Neural crest cell (in vitro differentiated cells): ENCODE results near the gene BTNL8. TPM values are rescaled to one million over a fixed set of nuclear protein-coding genes. Genes with fewer than 3 reads are reported as not detected.

Source experiments
- DNase-seq: peaks from one replicate; pipeline ENCODE4 v3.0.0; 2021; ENCODE audit warnings: low read depth, mixed read lengths, low spot score
- H3K27ac Mint-ChIP-seq: one replicate; pipeline ENCODE4 v1.8.0; 2021; ENCODE audit warnings: mild to moderate bottlenecking, mixed read lengths; ENCODE audit not compliant: unreplicated experiment
- H3K27me3 Mint-ChIP-seq: 2 replicates; pipeline ENCODE4 v1.8.0; 2021; ENCODE audit warnings: low read depth, mild to moderate bottlenecking, mixed read lengths
- H3K36me3 Mint-ChIP-seq: 2 replicates; pipeline ENCODE4 v1.8.0; 2021; ENCODE audit warnings: low read depth, mild to moderate bottlenecking, mixed read lengths
- H3K4me1 Mint-ChIP-seq: 2 replicates; pipeline ENCODE4 v1.8.0; 2021; ENCODE audit warnings: mixed read lengths
- H3K4me3 Mint-ChIP-seq: one replicate; pipeline ENCODE4 v1.8.0; 2021; ENCODE audit warnings: mild to moderate bottlenecking, mixed read lengths
- H3K9me3 Mint-ChIP-seq: 2 replicates; pipeline ENCODE4 v1.8.0; 2021; ENCODE audit warnings: mixed read lengths
- total RNA-seq: library from RNA; stranded (reverse); gene quantifications from 2 replicates; pipeline ENCODE4 v1.2.1, GENCODE V29; 2021
- TF ChIP-seq, protein P1 (sequence below): fragments of 200-600 bp; sonication (generic); conservative IDR thresholded peaks from 2 replicates; pipeline ENCODE4 v1.5.0; 2021; ENCODE audit warnings: antibody characterized with exemption, mild to moderate bottlenecking

BTNL8 gene
- total RNA-seq, 1 donor from 2014 or later = not detected

DNA sequence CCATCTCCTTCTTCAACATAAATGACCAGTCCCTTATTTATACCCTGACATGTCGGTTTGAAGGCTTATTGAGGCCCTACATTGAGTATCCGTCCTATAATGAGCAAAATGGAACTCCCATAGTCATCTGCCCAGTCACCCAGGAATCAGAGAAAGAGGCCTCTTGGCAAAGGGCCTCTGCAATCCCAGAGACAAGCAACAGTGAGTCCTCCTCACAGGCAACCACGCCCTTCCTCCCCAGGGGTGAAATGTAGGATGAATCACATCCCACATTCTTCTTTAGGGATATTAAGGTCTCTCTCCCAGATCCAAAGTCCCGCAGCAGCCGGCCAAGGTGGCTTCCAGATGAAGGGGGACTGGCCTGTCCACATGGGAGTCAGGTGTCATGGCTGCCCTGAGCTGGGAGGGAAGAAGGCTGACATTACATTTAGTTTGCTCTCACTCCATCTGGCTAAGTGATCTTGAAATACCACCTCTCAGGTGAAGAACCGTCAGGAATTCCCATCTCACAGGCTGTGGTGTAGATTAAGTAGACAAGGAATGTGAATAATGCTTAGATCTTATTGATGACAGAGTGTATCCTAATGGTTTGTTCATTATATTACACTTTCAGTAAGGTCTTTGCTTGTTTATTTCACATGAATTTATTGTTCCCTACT lies 51.5 kb downstream of the BTNL8 start:
- Mint-ChIP-seq H3K27ac (no peak overlapping the region), H3K9me3 (no peaks in the 10 kb centered on the region), H3K36me3 (no peaks in the 10 kb centered on the region), H3K27me3 (peaks cover 22% of the 10 kb centered on the region), H3K4me1 (no peaks in the 10 kb centered on the region), H3K4me3 (no peak overlapping the region)
- DNase-seq = no peak
- TF ChIP-seq, protein P1, sequence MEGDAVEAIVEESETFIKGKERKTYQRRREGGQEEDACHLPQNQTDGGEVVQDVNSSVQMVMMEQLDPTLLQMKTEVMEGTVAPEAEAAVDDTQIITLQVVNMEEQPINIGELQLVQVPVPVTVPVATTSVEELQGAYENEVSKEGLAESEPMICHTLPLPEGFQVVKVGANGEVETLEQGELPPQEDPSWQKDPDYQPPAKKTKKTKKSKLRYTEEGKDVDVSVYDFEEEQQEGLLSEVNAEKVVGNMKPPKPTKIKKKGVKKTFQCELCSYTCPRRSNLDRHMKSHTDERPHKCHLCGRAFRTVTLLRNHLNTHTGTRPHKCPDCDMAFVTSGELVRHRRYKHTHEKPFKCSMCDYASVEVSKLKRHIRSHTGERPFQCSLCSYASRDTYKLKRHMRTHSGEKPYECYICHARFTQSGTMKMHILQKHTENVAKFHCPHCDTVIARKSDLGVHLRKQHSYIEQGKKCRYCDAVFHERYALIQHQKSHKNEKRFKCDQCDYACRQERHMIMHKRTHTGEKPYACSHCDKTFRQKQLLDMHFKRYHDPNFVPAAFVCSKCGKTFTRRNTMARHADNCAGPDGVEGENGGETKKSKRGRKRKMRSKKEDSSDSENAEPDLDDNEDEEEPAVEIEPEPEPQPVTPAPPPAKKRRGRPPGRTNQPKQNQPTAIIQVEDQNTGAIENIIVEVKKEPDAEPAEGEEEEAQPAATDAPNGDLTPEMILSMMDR = no peak

DNA sequence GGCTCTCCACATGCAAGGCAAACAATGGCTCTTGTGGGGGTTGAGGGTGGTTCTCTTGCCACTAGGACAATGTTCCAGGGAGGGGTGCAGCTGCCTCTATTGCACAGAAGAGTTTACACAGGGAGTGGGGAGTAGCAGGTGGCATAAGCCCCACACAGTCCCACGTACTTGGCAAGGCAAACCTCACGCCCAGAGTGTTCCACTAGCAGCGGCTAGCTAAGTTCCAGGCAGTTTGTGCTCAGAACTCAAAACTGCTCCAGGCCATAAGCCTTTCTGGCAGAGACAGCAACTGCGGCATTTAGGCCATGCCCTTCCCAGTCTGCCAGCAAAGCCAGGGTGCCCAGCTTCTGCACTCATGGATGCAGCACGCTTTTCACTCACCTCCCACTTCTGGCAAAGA lies 60.7 kb downstream of the BTNL8 start:
- H3K36me3 Mint-ChIP-seq = no peaks in the 10 kb centered on the region
- peaks cover 5% of the 10 kb centered on the region for H3K27me3 Mint-ChIP-seq
- no peak overlapping the region for H3K4me3 Mint-ChIP-seq
- no peaks in the 10 kb centered on the region for H3K9me3 Mint-ChIP-seq
- no peak for DNase-seq
- H3K4me1 Mint-ChIP-seq = no peaks in the 10 kb centered on the region
- TF ChIP-seq, protein P1 = no peak
- no peak overlapping the region for H3K27ac Mint-ChIP-seq

DNA sequence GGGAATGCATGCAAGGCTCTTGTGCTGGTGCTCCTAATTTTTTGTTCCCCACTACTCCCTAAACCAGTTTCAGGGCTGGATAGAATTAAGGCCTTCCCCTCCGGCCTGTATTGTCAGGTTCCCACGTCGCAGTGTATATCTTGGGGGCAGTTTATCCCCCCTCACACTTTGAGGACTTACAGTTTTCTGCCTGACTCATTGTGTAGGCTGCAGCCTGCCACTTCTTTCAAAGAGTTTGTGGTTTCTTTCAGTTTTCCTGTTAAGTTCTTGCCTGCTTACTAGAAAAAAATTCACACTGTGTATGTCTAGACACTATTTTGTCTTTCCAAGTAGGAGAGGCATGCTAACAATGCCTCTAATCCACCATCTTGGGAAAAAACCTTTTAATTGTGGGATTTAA lies 61.2 kb downstream of the BTNL8 start:
- Mint-ChIP-seq H3K36me3 (no peaks in the 10 kb centered on the region), H3K27ac (no peak overlapping the region)
- TF ChIP-seq, protein P1 = no peak

DNA sequence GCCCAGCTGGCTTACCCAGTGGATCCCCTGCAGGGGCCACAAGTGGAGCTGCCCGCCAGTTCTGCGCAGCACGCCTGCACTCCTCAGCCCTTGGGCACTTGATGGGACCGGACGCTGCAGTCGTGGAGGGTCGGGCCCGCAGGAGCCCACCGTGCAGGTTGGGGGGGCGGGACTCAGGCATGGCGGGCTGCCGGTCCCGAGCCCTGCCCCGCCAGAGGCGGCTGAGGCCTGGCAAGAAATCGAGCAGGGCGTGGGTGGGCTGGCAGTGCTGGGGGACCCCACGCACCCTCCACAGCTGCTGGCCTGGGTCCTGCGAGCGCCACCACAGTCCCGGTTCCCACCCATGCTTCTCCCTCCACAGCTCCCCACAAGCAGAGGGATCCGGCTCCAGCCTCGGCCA lies 70.4 kb downstream of the BTNL8 start:
- H3K27me3 Mint-ChIP-seq = peaks cover 7% of the 10 kb centered on the region
- DNase-seq = no peak
- H3K27ac Mint-ChIP-seq = no peak overlapping the region
- no peaks in the 10 kb centered on the region for H3K36me3 Mint-ChIP-seq
- peaks cover 2% of the 10 kb centered on the region for H3K9me3 Mint-ChIP-seq
- no peak overlapping the region for H3K4me3 Mint-ChIP-seq
- TF ChIP-seq, protein P1 = no peak
- H3K4me1 Mint-ChIP-seq = no peaks in the 10 kb centered on the region

More for the DNA sequence above, 61.2 kb downstream of the BTNL8 start:
- H3K4me1 Mint-ChIP-seq = no peaks in the 10 kb centered on the region
- no peak overlapping the region for H3K4me3 Mint-ChIP-seq
- peaks cover 5% of the 10 kb centered on the region for H3K27me3 Mint-ChIP-seq
- H3K9me3 Mint-ChIP-seq = no peaks in the 10 kb centered on the region
- no peak for DNase-seq

DNA sequence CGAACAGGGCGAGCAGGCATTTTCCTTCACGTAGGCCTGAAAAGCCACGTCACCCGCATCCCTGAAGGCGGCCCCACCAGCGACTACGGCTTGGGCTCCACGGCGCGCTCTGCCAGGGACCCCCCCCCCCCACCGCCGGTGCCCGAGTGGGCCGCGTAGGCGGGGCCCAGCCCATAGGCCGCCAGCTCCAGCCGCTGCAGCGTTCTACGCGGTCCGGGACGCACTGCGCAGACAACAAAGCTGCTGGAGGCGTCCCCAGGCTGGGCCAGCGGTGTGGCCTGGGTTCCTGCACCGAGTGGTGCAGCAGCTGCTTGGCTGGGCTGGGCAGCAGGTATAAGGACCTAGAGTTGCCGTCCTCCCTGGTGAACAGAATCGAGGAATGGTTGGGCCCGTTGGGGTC lies 71.4 kb downstream of the BTNL8 start:
- Mint-ChIP-seq H3K4me1 (no peaks in the 10 kb centered on the region), H3K27ac (no peak overlapping the region), H3K27me3 (peaks cover 7% of the 10 kb centered on the region), H3K36me3 (no peaks in the 10 kb centered on the region), H3K4me3 (no peak overlapping the region), H3K9me3 (peaks cover 2% of the 10 kb centered on the region)
- TF ChIP-seq, protein P1 = no peak
- no peak for DNase-seq
